Renal cortical epithelial cell (primary cell): Measurements from ENCODE around the gene MORF4L1. TPM values are rescaled to one million over a fixed set of nuclear protein-coding genes. Genes with fewer than 3 reads are reported as not detected.
"Not testable (repeated sequence)": the region's sequence is repeated elsewhere in the genome, so short reads cannot be mapped to it uniquely, and the experiment has no call there.

ENCODE experiments used
- DNase-seq: peaks from one replicate; pipeline ENCODE4 v3.0.0-alpha.2; 2011; ENCODE audit warnings: low read depth
- total RNA-seq: library from RNA; depleted of rRNA; stranded (reverse); fragments of >200 nt; gene quantifications from 2 replicates; pipeline ENCODE4 v1.2.3, GENCODE V29; 2014

Gene MORF4L1
- total RNA-seq, 1 donor from 2014 or later, result 542 TPM

DNA sequence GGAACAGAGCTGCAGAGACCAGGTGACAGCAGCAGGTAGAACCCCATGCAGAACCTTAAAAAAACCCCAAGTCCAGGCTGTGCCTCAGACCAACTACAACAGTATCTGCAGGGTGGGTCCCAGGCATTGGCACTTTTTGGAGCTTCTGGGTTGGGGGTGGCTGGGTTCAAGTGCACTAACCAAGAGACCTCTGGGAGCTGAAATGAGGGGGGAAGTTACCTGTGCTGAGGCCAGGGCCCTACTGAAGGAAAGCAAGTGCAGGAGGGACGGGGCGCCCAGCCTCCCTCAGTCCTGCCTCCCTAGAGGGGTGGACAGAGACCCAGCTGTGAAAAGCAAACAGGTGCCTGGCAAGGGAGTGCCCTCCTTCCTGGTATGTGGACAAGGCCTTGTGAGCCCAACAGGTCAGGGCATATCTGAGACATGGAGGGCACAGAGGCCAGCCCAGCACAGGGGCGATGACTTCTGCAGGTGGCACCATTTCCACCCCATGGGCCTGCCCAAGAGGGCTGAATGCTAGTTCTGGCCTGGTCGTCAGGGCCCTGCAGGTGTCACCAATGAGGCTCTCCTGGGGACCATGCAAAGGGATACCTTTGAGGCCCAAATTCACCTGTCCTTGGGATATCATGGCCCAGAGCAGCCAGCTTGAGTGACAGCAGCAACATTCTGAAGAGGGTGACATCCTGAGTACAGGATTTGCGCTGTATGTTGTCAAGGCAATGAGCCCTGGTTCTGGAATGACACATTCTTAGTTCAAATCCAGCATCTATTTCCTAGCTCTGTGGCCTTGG, 53.5 kb downstream of the MORF4L1 start:
- no peak for DNase-seq

DNA sequence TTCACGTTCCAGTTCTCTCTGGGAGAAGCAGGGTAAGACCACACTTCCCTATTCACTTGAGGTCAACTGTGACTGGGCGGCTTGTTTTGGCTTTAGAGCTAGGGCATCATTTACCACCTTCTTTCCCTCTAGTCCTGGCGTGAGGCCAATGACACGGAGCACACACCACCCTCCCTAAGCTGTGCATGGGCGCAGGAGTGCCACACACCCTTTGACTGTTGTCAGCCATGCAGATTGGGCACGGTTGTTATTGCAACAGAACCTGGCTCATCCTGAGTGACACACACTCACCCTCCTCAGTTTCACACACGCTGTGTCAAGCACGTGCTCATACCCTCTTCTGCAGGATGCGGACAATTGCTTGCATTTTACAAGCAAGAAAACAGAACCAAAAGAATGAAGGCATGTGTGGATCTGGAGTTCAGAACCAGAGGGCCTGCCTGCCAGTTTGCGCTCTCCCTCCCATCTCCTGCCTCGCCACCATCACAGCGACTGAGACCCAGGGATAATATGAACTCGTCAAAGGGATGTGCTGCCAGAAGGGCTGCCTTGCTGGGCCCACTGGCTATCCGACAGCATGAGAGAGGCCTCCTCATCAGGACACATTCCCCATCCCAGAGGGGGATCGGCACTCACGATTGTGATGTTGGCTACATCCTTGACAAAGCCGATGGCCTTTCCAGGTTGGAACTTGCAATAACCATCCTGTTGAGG, 54.5 kb downstream of the MORF4L1 start:
- no peak for DNase-seq

DNA sequence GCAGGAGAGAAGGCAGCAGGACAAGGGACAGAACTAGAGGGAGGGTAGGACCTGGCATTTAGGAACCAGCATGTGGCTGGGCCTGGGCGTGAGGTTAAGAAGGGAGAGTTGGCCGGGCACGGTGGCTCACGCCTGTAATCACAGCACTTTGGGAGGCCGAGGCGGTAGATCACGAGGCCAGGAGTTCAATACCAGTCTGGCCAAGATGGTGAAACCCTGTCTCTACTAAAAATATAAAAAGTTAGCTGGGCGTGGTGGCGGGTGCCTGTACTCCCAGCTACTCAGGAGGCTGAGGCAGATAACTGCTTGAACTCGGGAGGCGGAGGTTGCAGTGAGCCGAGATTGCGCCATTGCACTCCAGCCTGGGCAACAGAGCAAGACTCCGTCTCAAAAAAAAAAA, 55.5 kb downstream of the MORF4L1 start:
- not testable (repeated sequence) for DNase-seq

DNA sequence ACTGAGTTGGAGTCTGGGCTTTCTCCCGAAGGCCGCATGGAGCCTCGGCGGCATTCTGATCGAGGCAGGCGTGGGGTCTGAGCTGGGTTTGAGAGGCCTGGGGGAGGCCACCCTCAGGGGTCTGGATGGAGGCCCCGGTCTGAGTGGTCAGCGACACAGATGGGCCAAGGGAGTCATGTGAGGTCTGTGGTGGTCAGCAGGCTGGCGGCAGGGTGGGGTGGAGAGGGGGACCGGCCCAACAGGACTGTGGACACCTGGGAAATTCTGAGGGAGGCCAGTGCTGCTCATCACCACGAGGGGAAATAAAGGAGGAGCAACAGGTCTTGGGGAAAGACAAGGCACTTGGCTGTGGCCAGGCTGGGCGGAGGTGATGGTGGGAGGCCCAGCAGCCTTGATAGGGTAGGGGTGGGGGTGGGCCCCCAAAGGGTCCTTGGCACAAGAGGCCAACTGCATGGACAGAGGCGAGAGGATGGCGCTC, 56.0 kb downstream of the MORF4L1 start:
- DNase-seq, result no peak

DNA sequence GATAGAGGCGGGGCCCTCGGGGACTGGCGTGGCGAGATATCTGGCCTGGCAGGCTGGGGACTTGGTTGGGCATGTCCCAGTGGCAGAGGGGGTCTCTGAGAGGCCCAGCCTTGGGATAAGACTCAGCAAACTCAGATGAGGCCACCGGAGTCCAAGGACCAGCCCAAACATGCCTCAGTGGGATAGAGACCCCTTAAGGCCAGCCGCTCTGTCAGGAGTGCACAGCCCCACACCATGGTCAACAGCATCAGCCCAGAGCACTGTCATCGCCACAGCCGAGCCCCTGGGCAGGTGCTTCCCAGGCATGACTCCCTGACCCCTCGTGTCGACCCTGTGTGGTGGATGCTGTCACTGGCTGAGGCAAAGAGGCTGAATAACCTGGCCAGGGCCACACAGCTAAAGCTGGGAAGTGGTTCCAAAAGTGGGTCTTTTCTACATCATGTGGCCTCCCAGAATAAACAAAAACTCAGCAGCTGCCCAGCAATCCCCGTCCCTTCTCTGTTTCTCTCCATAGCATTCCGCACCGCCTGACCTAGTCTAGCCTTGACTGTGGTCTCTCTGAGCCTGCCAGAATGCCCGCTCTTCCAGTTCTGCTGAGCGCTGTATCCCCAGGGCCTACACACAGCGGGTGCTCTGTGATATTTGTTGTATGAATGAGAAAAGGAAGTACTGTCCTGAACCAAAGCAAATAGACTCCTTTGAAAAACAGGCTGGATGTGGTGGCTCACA, 57.0 kb downstream of the MORF4L1 start:
- DNase-seq, result no peak

DNA sequence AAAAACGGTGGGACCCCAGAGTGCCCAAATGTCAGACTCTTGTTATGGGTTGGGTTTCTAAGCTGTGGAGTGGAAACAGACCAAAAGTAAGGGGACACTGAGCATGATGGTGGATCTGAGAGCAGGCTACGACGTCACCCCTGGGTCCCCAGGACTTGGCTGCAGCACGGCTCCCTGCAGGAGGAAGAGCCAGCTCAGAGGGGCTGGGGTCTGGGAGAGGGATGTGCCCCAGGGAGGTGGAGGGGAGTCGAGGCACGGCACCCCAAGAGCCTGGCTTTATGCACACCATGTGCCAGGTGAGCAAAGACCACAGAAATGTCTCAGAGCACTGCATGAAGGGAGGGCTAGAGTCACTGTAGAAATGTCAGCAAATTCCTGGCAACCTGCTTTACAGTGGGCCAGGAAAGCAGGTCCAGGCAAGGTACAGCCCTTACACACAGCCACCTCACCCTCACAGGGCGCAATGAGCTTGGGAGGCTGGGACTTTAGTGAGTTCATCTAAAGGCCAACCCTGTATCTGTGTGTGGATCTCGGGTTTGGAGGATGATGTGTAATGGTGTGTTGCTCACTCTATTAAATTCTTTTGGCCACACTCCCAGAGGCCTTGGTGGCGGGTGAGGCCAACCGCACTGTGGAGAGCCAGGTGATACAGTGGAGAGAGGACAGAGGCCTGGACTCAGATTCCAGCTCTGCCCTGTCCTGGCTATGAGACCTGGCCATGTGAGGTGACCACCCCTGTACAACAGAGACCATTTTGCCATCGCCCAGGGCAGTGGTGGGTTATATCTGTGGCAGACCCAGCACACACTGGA, 58.1 kb downstream of the MORF4L1 start:
- peak; percentile 90 for DNase-seq

DNA sequence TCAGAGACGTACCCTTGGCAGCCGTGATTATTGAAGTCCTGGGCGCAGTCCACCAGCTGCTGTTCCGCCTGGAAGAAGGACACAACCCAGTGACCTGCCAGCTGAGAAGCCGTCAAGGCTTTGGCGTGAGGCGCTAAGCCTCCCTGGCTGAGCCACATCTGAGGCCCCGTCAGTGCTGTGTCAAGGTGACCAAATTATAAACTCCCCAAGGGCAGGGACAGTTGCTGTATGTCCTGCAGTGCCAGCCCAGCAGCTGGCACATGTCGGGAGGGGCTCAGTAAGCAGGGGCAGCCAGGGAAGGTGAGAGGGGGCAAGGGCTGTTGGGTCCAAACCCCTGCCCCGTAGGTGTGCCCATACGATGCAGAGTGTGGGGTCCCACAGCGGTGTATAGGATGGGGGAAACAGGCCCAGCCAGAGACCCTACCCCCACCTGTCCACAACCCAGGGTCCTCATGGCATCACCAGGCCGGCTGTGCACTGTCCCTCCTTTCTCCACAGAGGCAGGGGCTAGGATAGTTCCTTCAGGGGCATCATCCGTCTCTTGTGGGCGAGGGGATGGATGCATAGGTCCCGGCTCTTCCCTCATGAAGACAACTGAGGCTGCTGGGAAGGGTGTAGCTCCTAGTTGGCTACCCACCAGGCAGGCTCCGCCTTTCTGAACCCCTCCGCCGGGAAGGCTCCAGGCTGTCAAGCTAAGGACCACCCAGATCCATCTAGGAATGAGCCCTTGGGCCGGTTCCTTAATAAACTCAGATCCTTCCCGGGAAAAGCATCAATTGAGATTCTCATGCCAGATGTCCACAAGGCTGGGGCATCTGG, 59.0 kb downstream of the MORF4L1 start:
- no peak for DNase-seq

DNA sequence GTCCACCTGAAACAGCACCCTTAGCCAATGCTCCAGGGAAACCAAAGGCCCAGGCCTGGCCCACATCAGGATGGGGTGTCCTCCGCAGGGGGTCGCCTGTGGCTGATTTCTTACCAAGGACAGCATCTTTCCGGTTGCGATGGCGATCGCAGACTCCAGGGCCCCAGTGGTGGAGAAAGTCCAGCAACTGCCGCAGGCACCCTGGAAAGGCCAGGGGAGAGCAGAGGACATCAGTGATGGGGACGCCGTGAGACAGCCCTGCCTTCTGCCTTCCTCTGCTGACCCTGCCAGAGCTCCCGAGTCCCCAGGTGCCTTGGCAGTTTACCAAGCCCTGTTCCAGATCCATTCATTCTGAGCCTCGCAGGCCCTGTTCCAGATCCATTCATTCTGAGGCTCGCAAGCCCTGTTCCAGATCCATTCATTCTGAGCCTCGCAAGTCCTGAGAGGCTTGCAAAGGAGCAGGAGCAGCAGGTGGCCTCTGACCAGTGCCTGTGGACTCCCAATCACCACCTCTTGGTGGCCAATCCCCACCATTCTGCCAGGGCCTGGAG, 59.6 kb downstream of the MORF4L1 start:
- DNase-seq, result no peak

DNA sequence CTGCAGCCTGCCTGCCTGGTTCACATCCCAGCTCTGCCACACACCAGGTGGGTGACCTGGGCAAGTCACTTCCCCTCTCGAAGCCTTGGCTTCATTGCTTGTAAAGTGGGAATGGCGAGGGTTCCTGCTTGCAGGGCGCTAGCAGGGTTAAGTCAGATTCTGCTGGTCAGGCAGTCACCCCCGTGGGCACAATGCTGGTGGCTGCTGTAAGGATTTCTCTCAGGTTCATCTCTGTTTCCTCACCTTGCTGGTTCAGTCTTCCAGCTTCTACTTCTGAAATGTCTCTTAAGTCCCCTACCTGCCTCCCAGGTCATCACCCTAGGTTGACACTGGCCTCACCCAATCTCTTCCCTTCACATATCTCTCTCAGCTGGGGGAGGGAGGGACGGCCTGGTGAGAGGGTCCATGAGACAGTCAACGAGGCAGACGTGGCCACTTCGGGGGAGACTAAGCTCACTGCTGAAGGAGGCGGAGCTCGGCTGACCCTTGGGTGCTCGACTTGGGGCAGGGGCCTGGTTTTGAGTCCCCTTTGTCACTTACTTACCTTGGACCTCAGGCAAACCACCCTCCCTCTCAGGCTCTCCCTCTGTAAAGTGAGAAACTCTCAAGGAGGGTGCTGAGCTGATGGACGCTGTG, 60.6 kb downstream of the MORF4L1 start:
- no peak for DNase-seq

DNA sequence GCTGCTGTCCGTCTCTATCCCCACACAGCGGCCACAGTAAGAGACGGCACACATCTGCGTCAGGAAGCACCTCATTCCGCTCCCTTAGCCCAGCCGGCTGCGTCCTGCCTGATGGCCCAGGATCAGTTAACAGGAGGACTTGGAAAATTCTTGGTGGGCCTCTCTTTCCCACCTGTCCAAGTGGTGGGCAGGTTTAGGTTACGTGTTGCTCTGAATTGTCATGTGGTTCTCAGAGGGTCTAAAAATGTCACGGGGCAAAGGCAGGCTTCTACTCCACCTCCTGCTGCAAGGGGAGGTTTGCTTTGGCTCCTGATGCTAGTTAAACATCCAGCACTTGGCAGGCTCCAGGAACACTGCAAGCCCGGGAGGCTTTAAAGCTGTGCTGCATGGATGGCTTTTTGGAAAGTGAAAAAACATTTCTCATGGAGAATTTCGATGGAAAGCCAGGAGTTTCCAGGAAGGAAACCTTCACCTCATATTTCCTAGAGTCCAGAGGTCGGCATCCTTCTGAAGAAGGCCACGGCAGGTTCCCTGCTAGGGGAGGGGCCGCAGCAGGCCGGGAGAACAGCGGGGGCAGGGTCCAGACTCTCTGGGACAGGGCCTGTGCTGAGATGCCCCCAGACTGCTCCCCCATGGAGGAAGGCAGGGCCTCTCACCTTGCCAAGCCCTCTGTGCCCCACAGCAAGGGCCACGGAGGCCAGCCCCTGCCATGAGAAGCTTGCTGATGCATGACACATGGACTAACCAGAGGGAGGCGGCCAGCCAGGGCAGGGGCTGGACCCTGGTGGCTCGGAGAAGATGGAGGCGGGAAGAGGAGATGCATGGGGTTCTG, 61.3 kb downstream of the MORF4L1 start:
- no peak for DNase-seq

DNA sequence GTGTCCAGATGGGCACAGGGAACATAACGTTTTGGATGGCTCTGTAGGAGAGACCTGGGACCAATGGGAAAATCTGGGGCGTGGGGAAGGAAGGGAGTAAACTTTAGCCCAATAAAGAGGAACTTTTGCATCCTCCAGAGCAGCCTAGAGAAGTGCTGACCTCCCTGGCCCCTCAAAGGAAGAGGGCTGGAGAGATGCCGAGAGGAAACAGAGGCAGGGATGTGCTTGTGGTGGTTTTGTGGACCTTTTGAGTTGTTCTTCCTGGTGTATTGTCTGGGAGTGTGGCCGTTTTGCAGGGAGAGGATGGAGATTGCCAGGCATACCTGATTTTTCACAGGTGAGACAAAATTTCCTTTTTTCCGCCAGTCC, 61.9 kb downstream of the MORF4L1 start:
- no peak for DNase-seq

DNA sequence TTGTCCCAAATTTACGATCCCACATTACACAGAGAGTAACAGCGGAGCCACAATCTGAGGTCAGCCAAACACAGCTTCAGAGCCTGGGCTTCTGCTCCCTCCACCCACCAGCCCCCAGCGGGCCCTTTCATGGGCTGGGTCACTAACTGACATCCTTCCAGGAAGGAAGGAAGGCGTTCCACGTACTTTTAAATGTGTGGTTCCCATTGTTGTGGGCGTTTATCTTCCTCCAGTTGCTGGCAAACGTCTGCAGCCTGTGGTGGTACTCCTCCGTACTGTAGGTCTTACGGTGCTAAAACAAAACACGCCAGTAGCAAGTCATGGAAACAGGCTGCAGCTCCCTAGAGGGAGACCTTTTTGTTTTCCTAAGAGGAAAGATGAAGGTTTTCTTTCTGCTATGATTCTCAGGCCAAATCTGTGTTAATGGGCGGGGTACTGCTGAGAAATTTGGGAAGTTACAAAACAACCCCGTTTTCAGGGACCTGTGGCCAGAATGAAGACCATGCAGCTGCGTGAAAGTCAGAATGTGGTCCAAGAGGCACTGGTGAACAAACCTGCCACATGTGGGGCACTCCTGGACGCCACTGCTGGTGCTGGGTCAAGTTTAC, 64.5 kb downstream of the MORF4L1 start:
- DNase-seq, result no peak

DNA sequence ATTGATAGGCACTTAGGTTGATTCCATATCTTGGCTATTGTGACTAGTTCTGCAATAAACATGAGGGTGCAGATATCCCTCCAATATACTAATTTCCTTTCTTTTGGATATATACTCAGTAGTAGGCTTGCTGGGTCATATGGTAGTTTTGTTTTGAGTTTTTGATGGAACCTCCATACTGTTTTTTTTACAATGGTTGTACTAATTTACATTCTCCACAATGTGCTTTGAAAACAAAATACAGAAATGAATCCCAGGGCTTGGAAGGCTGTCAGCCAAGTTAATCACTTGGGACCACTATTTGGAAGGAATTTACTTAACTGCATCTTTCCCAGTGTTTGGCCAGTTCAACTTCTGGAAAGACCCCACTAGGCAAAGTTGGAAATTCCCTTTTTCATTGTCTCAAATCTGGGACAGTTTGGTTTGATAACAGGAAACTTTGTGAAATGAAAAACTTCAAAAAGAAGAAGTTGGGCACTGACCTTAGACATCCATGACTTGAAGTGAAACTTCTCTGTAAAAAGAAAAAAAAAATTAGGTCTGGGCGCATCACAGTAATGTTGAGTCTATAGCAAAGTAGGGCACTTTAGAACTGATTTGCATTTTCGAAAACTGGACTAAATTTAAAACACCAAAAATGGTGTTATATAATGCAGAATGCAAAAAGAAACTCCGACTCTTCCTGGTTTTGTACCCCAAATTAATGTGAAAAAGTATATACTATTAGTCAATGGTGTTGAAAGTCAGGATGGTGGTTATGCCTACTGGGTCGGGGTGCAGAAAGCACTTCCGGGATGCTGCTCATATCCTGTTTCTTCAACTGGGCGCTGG, 66.2 kb downstream of the MORF4L1 start:
- DNase-seq, result no peak

DNA sequence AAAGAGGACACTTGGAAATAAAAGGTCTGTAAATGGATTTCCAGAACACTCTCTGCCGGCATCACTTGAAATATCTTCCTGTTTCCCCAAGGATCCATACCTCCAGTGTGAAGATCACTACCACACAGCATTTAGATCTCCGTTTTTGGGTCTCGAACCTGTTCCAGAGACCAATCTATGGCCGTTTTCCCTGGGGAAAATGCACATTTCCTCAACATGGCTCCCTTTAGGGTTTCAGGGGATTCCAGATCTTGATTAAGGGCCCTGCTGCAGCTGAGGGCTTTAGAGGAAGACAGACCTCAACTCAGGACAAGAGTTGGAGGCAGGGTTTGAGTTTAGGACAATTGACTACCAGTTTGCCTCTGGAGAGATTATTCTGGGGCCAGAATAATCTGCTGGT, 70.1 kb downstream of the MORF4L1 start:
- DNase-seq, result no peak

DNA sequence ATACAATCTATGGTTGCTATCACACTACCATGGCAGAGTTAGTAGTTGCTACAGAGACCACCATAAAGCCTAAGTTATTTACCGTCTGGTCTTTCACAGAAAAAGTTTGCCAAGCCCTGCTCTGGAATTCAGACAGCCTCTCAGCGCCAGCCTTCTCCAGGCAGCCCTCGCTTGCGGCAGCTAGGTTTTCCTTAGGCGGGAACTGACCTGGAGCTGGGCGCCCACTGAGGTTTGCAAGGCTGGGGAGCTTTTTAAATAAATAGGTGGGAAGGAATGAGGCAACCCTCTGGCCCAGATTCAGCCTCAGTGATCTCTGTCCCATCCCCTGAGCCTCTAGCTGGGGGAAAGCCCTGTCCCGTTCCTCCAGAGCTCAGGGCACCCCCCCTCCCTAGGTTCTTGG, 71.0 kb downstream of the MORF4L1 start:
- peak; percentile 22 for DNase-seq

DNA sequence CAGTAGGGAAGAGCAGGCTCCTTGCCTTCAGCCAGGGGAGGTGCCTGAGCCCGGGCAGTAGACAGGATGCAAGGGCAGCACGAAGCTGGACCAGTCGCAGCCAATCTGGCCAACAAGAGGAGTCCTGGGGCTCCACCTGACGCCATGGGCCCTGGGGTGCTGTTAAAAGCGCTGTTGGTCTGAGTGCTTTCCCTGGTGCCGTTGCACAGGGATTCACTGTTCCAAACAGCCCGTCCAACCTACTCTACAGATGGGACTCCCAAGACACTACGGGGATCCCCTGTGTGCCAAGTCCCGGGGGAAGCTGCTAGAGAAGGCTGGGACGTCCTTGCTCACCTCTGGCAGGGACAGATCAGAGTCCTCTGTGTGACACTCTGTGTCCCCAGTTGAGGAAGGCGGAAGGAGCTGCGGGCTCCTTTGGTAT, 71.5 kb downstream of the MORF4L1 start:
- peak; percentile 3 for DNase-seq

DNA sequence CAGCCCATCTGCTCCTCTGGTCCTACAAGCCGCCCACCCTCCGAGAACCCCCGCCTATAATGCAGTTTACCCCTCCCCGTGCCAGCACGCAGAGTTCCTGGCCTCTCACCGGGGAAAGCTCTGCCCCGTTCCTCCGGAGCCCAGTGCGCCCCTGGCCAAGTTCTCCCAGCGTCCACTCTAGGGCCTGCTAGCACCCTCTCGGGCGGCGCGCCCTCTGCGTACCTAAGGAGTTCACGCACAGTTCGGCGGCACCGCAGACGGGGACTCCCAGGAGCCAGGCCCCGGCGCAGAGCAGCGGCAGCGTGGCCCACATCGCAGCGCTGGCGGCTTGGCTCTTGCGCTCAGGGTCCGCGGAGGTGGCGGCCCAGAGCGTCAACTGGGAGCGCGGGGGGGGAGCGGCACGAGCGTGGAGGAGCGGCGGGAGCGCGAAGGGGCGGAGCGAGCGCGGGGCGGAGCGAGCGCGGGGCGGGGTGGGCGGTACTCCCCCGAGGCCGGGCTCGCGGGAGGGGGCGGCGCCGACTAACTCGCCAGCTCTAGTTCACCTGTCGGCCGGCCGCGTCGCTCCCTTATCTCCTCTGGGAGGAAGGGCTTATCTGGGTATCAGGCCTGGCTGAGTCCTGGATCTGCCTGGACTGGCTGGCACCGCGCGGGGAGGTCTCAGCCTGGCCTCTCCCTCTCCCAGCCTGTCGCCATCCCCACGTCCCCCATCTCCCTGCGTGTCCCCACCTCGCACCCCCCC, 72.1 kb downstream of the MORF4L1 start, which contains the start of gene CTSH:
CTSH (minus strand) TSS at position 378 of the 739 bp plus-strand sequence; CDS start at position 313, 65 bp downstream.
- peak; percentile 8 for DNase-seq
